Measurements from ENCODE around the gene PTF1A. TPM values are rescaled to one million over a fixed set of nuclear protein-coding genes. Genes with fewer than 3 reads are reported as not detected.

Gene PTF1A
- total and polyA plus RNA-seq, 2 of the 4 experiments (the other 2 are of a cell fraction) = not detected

GRCh38 chr10:23192712-23193434, 761 bp downstream of the PTF1A start (continued):
- TF ChIP-seq CEBPB (IDR thresholded peaks at IDR 0.05; ENCODE audit: low read depth, low read length) = no peak
- no peak for TF ChIP-seq RAD21 (IDR thresholded peaks at IDR 0.05; ENCODE audit: low read length)

- in situ Hi-C loops (cut with MboI; ENCODE audit: low sequenced_read_pairs) (no loop called here), dilution Hi-C loops (cut with HindIII; ENCODE audit: low sequenced_read_pairs, unreplicated experiment) (no loop called here), intact Hi-C loops (cut with micrococcal nuclease) (no loop called here)
- ATAC-seq (ENCODE audit: low read depth) (no peak), DNase-seq (no peak)
- Histone ChIP-seq H2BK120ac (ENCODE audit: low read depth, low read length) (no peak overlapping the region), H3K23ac (ENCODE audit: low read depth, low read length) (no peak overlapping the region), H4K91ac (ENCODE audit: insufficient read depth, low read depth, low read length) (no peak overlapping the region), H4K20me1 (ENCODE audit: insufficient read depth, low read length) (no peaks in the 10 kb centered on the region), H3K56ac (ENCODE audit: extremely low read depth, insufficient read depth, low read length) (no peak overlapping the region), H3K36me3 (ENCODE audit: control insufficient read depth, insufficient read depth, low read length) (no peaks in the 10 kb centered on the region), H3K4me3 (ENCODE audit: insufficient read depth, low read depth, low read length) (no peak overlapping the region), H3K27ac (ENCODE audit: insufficient read depth, low read length) (no peak overlapping the region), H2BK5ac (ENCODE audit: low read depth, low read length, poor library complexity, severe bottlenecking) (no peak overlapping the region), H2AK9ac (replicated peaks; ENCODE audit: low read depth, low read length, poor library complexity) (no peak overlapping the region), H3K14ac (replicated peaks; ENCODE audit: low read depth, low read length) (no peak overlapping the region), H2BK15ac (ENCODE audit: low read depth, low read length) (no peak overlapping the region), H3K18ac (ENCODE audit: low read depth, low read length) (no peak overlapping the region), H3K9ac (ENCODE audit: low read depth, low read length) (no peak overlapping the region), H4K5ac (ENCODE audit: low read depth, low read length) (no peak overlapping the region), H2AFZ (replicated peaks; ENCODE audit: low read length, poor library complexity) (no peak overlapping the region), H3K4me2 (ENCODE audit: low read depth, low read length) (no peak overlapping the region), H2BK20ac (ENCODE audit: low read depth, low read length) (no peak overlapping the region), H3K79me1 (ENCODE audit: low read depth in 1 of 2, low read length in 2 of 2) (no peaks in the 10 kb centered on the region), H3K9me3 (ENCODE audit: control insufficient read depth, insufficient read depth, low read length) (peaks cover 4% of the 10 kb centered on the region; the same call in 1 of the 2 replicates), H2AK5ac (ENCODE audit: low read depth, low read length) (no peak overlapping the region), H4K8ac (ENCODE audit: low read depth in 2 of 2, low read length in 2 of 2) (no peak overlapping the region), H3K27me3 (ENCODE audit: control insufficient read depth, insufficient read depth, low read length) (peaks cover 70% of the 10 kb centered on the region), H3K9me1 (ENCODE audit: insufficient read depth, low read length) (no peaks in the 10 kb centered on the region), H3K4ac (ENCODE audit: low read depth, low read length) (no peak overlapping the region), H3K4me1 (ENCODE audit: control insufficient read depth, insufficient read depth, low read length) (no peaks in the 10 kb centered on the region)
- ChIA-PET POLR2A (ENCODE audit: unreplicated experiment) (no interaction called here), CTCF (no interaction called here)
- BruUV-seq (replicated peaks) = no TSS peak
- 11% methylated on average over 4 of the region's 19 CpGs; no CpG with 5 or more reads in 1 of the 2 experiments for WGBS, 2 experiments (ENCODE audit: extremely low coverage in 2 of 2, insufficient read length in 1 of 2)
- TF ChIP-seq CHD1 (IDR thresholded peaks at IDR 0.05; ENCODE audit: low read depth, low read length) (no peak), POLR2A (IDR thresholded peaks at IDR 0.05; ENCODE audit: low read depth, low read length) (no peak), CEBPB (IDR thresholded peaks at IDR 0.05; ENCODE audit: low read depth, low read length) (no peak), NFE2L2 (IDR thresholded peaks at IDR 0.05; ENCODE audit: low read depth, low read length) (no peak), RAD21 (IDR thresholded peaks at IDR 0.05; ENCODE audit: low read length) (no peak), SMC3 (IDR thresholded peaks at IDR 0.05; ENCODE audit: low read depth, low read length) (no peak), MAZ (IDR thresholded peaks at IDR 0.05; ENCODE audit: borderline replicate concordance, low read depth, low read length) (no peak), USF2 (IDR thresholded peaks at IDR 0.05; ENCODE audit: low read depth, low read length) (no peak), BHLHE40 (IDR thresholded peaks at IDR 0.05; ENCODE audit: low read depth, low read length) (no peak), RFX5 (IDR thresholded peaks at IDR 0.05; ENCODE audit: low read depth, low read length) (no peak), ELK1 (IDR thresholded peaks at IDR 0.05; ENCODE audit: borderline replicate concordance, low read depth, low read length) (no peak), CTCF (conservative IDR thresholded peaks at IDR 0.05; ENCODE audit: low read depth, low read length) (no peak)
Measured at GRCh38 chr10:23193435-23194074, 1.4 kb downstream of the PTF1A start.

All from IMR-90 (cell line).